H9 (cell line): ENCODE measurements around the gene HAGHL. TPM values are rescaled to one million over a fixed set of nuclear protein-coding genes. Genes with fewer than 3 reads are reported as not detected.

Experiments
- DNase-seq: peaks from one replicate; pipeline ENCODE4 v3.0.0-alpha.2; 2017
- H2AFZ ChIP-seq: one replicate; pipeline ENCODE4 v1.6.1; 2013; ENCODE audit warnings: mild to moderate bottlenecking, low read length, control low read depth, moderate library complexity
- H2AK5ac ChIP-seq: 2 replicates; pipeline ENCODE4 v1.6.1; 2013; ENCODE audit warnings: low read length, control low read depth, mixed read lengths; ENCODE audit not compliant: insufficient read length
- H2BK120ac ChIP-seq: one replicate; pipeline ENCODE4 v1.6.1; 2013; ENCODE audit warnings: low read depth, mild to moderate bottlenecking, low read length, control low read depth, inconsistent platforms; ENCODE audit not compliant: poor library complexity, severe bottlenecking
- H2BK12ac ChIP-seq: 2 replicates; pipeline ENCODE4 v1.6.1; 2013; ENCODE audit warnings: low read length, control low read depth, mixed read lengths, low read depth; ENCODE audit not compliant: insufficient read length
- H2BK15ac ChIP-seq: 2 replicates; pipeline ENCODE4 v1.6.1; 2013; ENCODE audit warnings: low read depth, low read length, control low read depth
- H2BK20ac ChIP-seq: one replicate; pipeline ENCODE4 v1.6.1; 2013; ENCODE audit warnings: low read depth, mild to moderate bottlenecking, low read length, control low read depth, inconsistent platforms; ENCODE audit not compliant: poor library complexity, severe bottlenecking
- H2BK5ac ChIP-seq: 2 replicates; pipeline ENCODE4 v1.6.1; 2013; ENCODE audit warnings: low read length, control low read depth, mixed read lengths; ENCODE audit not compliant: insufficient read length
- H3K14ac ChIP-seq: 2 replicates; pipeline ENCODE4 v1.6.1; 2013; ENCODE audit warnings: low read length, control low read depth; ENCODE audit not compliant: insufficient read depth
- H3K18ac ChIP-seq: 2 replicates; pipeline ENCODE4 v1.6.1; 2013; ENCODE audit warnings: low read depth, mild to moderate bottlenecking, mixed read lengths, low read length, control low read depth; ENCODE audit not compliant: insufficient read length
- H3K23ac ChIP-seq: 2 replicates; pipeline ENCODE4 v1.6.1; 2013; ENCODE audit warnings: low read length, control low read depth, mixed read lengths, low read depth; ENCODE audit not compliant: insufficient read length
- H3K23me2 ChIP-seq: 2 replicates; pipeline ENCODE4 v1.6.1; 2013; ENCODE audit warnings: low read depth, mild to moderate bottlenecking, mixed read lengths, low read length, control low read depth; ENCODE audit not compliant: insufficient read length, poor library complexity, severe bottlenecking
- H3K27ac ChIP-seq: 2 replicates; pipeline ENCODE4 v1.5.1; 2013; ENCODE audit warnings: low read length, control low read depth, mixed read lengths, low read depth; ENCODE audit not compliant: insufficient read length
- H3K27me3 ChIP-seq: 2 replicates; pipeline ENCODE4 v1.6.1; 2013; ENCODE audit warnings: low read length, control low read depth, inconsistent platforms; ENCODE audit not compliant: insufficient read depth
- H3K4ac ChIP-seq: 2 replicates; pipeline ENCODE4 v1.6.1; 2013; ENCODE audit warnings: low read depth, mild to moderate bottlenecking, control low read depth, inconsistent platforms, low read length, moderate library complexity
- H3K4me1 ChIP-seq: 2 replicates; pipeline ENCODE4 v1.6.1; 2013; ENCODE audit warnings: low read length, control low read depth, inconsistent platforms; ENCODE audit not compliant: insufficient read depth
- H3K4me2 ChIP-seq: 2 replicates; pipeline ENCODE4 v1.6.1; 2013; ENCODE audit warnings: low read length, control low read depth, mixed read lengths; ENCODE audit not compliant: insufficient read length, insufficient read depth
- H3K56ac ChIP-seq: 2 replicates; pipeline ENCODE4 v1.6.1; 2013; ENCODE audit warnings: low read depth, mild to moderate bottlenecking, mixed read lengths, low read length, control low read depth; ENCODE audit not compliant: insufficient read length
- H3K79me1 ChIP-seq: 2 replicates; pipeline ENCODE4 v1.6.1; 2013; ENCODE audit warnings: low read depth, mild to moderate bottlenecking, moderate library complexity, low read length, control low read depth, inconsistent platforms; ENCODE audit not compliant: insufficient read depth, poor library complexity, severe bottlenecking
- H3K79me2 ChIP-seq: 2 replicates; pipeline ENCODE4 v1.6.1; 2013; ENCODE audit warnings: low read length, control low read depth, inconsistent platforms; ENCODE audit not compliant: insufficient read depth
- H3K9ac ChIP-seq: 2 replicates; pipeline ENCODE4 v1.6.1; 2013; ENCODE audit warnings: low read length, control low read depth, mixed read lengths; ENCODE audit not compliant: insufficient read length; ENCODE audit errors: extremely low read depth
- H3K9me3 ChIP-seq: one replicate; pipeline ENCODE4 v1.6.1; 2013; ENCODE audit warnings: low read depth, low read length, inconsistent platforms; ENCODE audit not compliant: control insufficient read depth
- H3T11ph ChIP-seq: one replicate; pipeline ENCODE4 v1.6.1; 2013; ENCODE audit warnings: mild to moderate bottlenecking, low read length, control low read depth, inconsistent platforms
- H4K20me1 ChIP-seq: one replicate; pipeline ENCODE4 v1.6.1; 2013; ENCODE audit not compliant: control insufficient read depth, insufficient read length, insufficient read depth
- H4K5ac ChIP-seq: 2 replicates; pipeline ENCODE4 v1.6.1; 2013; ENCODE audit warnings: low read depth, mild to moderate bottlenecking, mixed read lengths, low read length, control low read depth; ENCODE audit not compliant: insufficient read length
- H4K8ac ChIP-seq: replicated peaks from 2 replicates; pipeline ENCODE4 v1.6.1; 2013; ENCODE audit warnings: low read length, control low read depth, mixed read lengths, low read depth; ENCODE audit not compliant: insufficient read length
- H4K91ac ChIP-seq: 2 replicates; pipeline ENCODE4 v1.6.1; 2013; ENCODE audit warnings: low read depth, mild to moderate bottlenecking, moderate library complexity, mixed read lengths, low read length, control low read depth; ENCODE audit not compliant: insufficient read length
- H3K27ac Mint-ChIP-seq, 3 experiments: 2 replicates in 2 of 3; 3 replicates in 1 of 3; pipeline ENCODE4 v1.8.0; 2020 to 2021; ENCODE audit warnings: mixed read lengths in 3 of 3, mild to moderate bottlenecking in 1 of 3, moderate library complexity in 1 of 3
- H3K27me3 Mint-ChIP-seq: 2 replicates; pipeline ENCODE4 v1.8.0; 2021; ENCODE audit warnings: low read depth, mild to moderate bottlenecking, moderate library complexity, mixed read lengths
- H3K36me3 Mint-ChIP-seq, 3 experiments: 2 replicates in 2 of 3; 3 replicates in 1 of 3; pipeline ENCODE4 v1.8.0; 2020 to 2021; ENCODE audit warnings: low read depth in 3 of 3, mixed read lengths in 3 of 3; ENCODE audit not compliant: insufficient read depth in 1 of 3
- H3K4me1 Mint-ChIP-seq, 2 experiments: 2 replicates each; pipeline ENCODE4 v1.8.0; 2020; ENCODE audit warnings: mixed read lengths in 2 of 2
- H3K4me3 Mint-ChIP-seq, 2 experiments: 2 replicates in 1 of 2; 3 replicates in 1 of 2; pipeline ENCODE4 v1.8.0; 2020 to 2021; ENCODE audit warnings: mild to moderate bottlenecking in 2 of 2, mixed read lengths in 2 of 2, moderate library complexity in 1 of 2
- H3K9me3 Mint-ChIP-seq, 2 experiments: 2 replicates in 1 of 2; 3 replicates in 1 of 2; pipeline ENCODE4 v1.8.0; 2020; ENCODE audit warnings: mild to moderate bottlenecking in 2 of 2, mixed read lengths in 2 of 2, moderate library complexity in 1 of 2
- CTCF ChIP-seq: fragments of 200-600 bp; sonication (generic); conservative IDR thresholded peaks from 3 replicates; pipeline ENCODE4 v1.8.0; 2021; ENCODE audit warnings: antibody characterized with exemption, mild to moderate bottlenecking
- WGBS: extraction: QIAGEN DNeasy Blood & Tissue Kit; methylation state at CpG from one replicate; pipeline ENCODE4 v1.1.7; 2013; ENCODE audit warnings: missing lambda C conversion rate, low lambda C conversion rate, mixed read lengths; ENCODE audit not compliant: insufficient read length; ENCODE audit errors: extremely low coverage; 5-methylcytosine and 5-hydroxymethylcytosine counted together
- total RNA-seq: library from RNA; stranded (reverse); gene quantifications from 2 replicates; pipeline ENCODE4 v1.2.1, GENCODE V29; 2021

The HAGHL gene
- total RNA-seq, 1 experiment from 2014 or later, result 25.2 TPM

GRCh38 chr16:740459-740763 lies 13.5 kb downstream of the HAGHL start:
- Histone ChIP-seq H2AK5ac (no peak overlapping the region), H2BK15ac (no peak overlapping the region), H4K20me1 (no peaks in the 10 kb centered on the region), H3K9me3 (no peaks in the 10 kb centered on the region), H3K4me2 (peak overlapping the region; percentile 55), H3K79me2 (no peaks in the 10 kb centered on the region), H2BK12ac (no peak overlapping the region), H4K91ac (no peak overlapping the region), H3K18ac (no peak overlapping the region), H3K9ac (no peak overlapping the region), H3K14ac (peak overlapping the region; percentile 20; the same call in 1 of the 2 replicates), H4K8ac (no peak overlapping the region), H3K56ac (no peak overlapping the region), H3K79me1 (no peaks in the 10 kb centered on the region), H3K23ac (no peak overlapping the region), H3T11ph (no peak overlapping the region), H3K27me3 (no peaks in the 10 kb centered on the region), H3K23me2 (peaks cover 10% of the 10 kb centered on the region), H2BK120ac (no peak overlapping the region), H3K4me1 (peaks cover 2% of the 10 kb centered on the region; the same call in 1 of the 2 replicates), H3K4ac (no peak overlapping the region), H2BK20ac (no peak overlapping the region), H2BK5ac (no peak overlapping the region), H4K5ac (no peak overlapping the region), H2AFZ (no peak overlapping the region), H3K27ac (no peak overlapping the region)
- no peak for DNase-seq
- H3K36me3 Mint-ChIP-seq, result peaks cover 3 to 21% (median 20%) of the 10 kb centered on the region in 3 experiments; a peak in 6 of 7 replicates
- H3K27ac Mint-ChIP-seq, result no peak overlapping the region
- H3K9me3 Mint-ChIP-seq, result no peaks in the 10 kb centered on the region
- no peaks in the 10 kb centered on the region for H3K27me3 Mint-ChIP-seq
- peak overlapping the region; percentile 75 to 84 for H3K4me3 Mint-ChIP-seq
- H3K4me1 Mint-ChIP-seq, result peaks cover 9 to 13% of the 10 kb centered on the region in 2 experiments
- no CpG with 5 or more reads among the region's 22 CpGs for WGBS
- TF ChIP-seq CTCF, result no peak
